ENCODE measurements around the gene CBLN1.
"Not testable (repeated sequence)": the region's sequence is repeated elsewhere in the genome, so short reads cannot be mapped to it uniquely, and the experiment has no call there.

Gene CBLN1

DNA sequence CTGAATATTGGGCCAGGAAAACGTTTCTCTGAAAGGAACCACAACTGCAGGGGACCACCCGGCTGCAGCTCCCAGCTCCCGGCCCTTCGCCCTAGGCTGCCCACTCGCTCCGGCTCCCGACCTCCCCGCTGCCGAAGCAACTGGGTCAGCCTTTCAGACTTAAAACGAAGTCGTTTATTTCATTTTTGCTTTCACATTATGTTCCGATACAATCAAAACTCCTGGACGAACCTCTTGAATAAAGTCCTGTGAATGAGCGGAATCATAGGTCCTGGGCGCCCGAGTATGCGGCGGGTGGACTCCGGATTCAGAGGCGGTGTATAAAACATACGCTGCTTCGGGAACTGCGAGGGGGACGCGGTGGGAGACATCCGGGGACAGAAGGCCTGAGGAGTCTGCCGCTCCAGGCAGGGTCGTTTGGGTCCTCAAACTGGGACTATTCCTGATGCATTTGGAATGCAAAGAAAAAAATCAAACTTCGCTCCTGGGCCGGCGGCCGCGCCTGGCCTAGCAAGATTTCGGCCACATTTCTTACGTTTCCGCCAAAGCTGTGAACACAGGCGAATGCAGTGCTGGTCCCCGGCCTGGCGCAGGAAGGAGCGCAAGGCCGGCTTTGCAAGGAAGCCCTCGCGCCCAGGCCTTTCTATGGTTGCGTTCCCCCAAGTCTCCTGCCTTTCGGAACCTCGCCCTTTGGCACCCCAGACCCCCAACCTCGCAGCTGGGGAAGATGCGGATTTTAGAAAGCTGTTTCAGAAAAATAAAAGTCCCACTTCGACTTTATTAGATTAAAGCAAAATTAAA is 3.7 kb downstream of the CBLN1 start:
- peak; percentile 51 for DNase-seq

DNA sequence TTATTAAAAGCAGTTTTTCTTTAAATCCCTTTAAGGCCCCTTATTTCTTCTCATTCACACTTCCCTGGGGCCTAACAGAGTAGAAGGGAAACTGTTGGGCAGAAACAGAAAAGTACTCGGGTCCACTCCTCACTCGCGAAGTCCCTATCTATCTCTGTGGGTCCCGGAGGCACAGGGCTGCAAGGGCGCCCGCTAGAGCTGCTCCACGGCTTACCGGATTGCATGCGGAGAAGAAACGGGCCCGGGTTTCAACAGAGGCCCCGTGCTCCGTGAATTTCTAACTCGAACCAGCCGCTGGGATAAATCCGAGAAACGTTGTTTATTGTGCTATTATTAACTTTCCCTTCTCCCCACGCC is 4.3 kb downstream of the CBLN1 start:
- DNase-seq: no peak

DNA sequence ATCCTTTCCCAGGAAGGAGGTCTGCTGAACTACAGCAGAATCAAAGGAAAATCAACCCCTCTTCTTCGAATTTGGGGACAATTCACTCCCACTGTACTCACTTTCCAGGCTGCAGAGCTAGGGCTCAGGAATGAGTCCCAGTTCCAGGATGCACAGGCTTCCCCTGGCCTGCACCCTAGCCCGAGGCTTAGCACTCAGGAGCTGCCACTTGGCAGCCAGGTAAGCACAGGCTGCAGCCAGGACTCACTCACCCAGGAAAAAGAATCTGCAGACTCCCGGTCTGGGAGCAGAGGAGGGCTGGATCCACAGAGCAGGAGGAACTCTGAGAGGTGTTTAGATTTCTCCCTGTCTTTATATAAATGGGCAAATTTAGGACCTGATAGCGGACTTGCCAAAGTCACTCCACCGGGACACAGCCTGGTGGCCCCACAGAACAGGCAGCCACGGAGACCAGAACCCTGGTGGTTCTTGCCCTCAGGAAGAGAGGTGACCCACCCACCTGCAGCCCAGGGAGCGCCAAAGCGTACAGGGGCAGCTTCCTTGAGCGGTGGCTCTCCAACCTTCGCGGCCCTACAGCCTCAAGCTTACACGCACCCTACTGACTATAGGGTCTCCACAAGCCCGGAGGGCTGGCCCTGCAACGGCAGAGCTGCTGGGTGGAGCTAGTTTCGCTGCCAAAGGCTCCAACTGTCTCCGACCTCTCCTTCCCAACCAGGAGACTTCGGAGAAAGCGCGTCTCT is 4.8 kb downstream of the CBLN1 start:
- DNase-seq: peak; percentile 5

DNA sequence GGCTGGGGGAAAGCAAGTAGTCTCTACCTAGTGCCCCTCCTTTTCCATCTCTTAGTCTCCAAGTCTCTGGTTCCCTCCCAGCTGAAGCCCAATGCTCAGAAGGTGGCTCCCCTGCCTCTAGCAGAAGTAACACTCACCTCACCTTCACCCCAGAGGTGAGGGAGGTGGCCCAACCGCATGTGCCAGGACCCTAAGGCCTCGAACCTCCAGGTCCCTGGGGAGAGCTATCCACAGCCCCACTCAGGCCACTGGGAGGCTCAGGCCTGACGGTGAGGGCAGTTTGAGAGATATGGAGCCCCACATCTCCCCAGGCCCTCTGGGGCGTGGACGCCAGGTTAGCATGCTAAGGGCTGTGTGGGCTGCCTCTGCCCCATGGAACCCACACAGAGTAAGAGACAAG is 5.8 kb downstream of the CBLN1 start:
- no peak for DNase-seq

DNA sequence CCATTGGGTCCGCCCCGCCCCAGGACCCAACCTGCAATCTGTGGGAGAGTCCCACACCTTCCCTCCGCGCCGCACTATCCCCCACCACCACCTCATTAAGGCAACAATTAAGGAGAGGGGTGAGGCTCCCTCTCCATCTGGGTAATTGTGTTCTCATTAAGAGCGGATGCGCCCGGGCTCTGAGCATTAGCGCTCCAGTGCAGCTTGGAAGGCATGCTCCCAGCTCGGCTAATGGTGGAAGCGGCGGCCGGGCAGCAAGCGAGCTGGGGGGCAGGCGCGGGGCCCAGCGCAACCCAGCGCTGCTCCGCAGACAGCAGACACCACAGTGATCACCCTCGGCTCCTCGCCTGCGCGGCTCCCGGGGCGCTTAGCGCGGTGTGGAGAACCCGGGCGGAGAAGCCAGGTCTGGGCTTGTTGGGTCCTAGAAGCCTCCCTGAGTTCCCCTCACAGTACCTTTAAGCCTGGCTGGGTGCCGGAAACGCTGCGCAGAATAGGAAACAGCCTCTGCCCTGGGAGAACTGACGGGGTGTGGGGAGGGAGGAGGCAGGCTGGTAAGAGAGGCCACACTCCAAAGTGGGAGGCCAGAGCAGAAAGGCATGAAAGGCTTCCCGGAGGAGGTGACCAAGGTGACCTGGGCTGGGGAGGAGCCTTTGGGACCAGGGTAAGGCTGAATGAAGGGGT is 6.4 kb downstream of the CBLN1 start:
- peak; percentile 31 for DNase-seq

DNA sequence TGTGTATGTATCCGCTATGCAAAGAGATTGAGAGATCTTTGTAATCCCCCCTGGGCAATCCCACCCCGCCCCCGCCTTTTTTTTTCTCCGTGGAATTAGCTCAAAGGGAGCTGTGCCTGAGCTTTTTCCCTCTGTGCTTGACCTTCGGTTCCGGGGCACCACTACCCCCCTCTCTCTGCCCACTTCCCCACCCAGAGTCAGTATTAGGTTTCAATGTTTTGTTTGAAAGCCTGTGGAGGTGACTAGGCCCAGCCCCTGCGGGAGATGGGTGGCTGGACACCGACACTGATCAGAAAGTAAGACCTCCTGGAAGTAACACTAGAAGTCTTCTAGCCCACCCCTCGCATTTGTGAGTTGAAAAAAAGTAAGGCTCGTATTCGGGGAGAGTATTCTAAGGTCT is 7.0 kb downstream of the CBLN1 start:
- DNase-seq: peak; percentile 17

DNA sequence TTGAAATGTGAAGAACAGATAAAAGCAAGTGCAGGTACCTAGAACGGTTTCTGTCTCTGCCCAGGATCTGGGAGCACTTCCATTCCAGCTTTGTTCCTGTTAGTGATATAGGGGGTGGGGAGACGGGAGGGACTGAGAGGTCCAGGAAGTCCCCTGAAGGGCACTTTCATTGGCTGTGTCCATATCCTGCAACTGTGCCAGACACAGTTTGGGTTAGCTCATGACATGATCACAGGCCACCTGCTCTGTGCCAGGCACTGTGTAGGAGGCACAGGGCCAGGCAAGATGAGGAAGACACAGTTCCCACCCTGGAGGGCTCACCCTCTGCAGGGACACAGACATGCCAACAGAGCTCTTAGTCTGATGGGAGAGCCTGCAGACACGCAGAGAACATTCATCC is 7.9 kb downstream of the CBLN1 start:
- no peak for DNase-seq

DNA sequence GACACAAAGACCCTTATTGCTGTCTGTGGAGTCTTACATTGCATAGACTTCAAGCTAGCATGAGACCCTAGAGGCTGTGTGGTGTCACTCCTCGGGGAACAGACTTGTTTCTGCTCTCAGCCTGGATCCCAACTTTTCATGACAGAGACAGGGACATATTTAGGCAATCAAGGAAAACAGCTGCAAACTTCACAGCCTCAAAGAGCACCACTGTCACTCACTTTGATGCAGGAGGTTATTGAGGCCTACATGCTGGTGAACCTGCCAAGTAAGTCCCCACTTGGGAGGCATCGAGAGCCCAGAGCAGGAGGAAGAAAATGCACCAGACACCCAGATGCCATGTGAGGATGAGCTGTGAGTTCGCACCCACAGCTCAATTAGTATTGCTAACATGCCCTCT is 10.3 kb downstream of the CBLN1 start:
- no peak for DNase-seq

DNA sequence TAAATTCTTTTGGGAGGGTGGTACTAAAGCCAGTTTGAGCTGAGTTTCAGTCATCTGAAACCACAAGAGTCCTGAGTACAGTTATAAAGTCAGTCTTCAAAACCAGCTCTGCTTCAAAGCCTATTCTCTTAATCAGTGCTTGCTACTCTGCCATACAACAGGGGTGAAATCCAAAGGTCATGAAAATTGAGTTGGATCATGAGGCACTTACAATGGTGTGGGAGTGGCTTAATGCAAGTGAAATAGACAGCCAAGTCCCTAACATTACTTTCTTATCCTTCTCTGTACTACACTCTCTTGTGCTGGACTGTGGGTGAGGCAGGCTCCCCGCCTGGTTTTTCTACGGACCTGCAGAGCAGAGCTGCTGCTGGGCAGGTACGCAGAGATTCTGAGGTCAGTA is 12.4 kb downstream of the CBLN1 start:
- no peak for DNase-seq

DNA sequence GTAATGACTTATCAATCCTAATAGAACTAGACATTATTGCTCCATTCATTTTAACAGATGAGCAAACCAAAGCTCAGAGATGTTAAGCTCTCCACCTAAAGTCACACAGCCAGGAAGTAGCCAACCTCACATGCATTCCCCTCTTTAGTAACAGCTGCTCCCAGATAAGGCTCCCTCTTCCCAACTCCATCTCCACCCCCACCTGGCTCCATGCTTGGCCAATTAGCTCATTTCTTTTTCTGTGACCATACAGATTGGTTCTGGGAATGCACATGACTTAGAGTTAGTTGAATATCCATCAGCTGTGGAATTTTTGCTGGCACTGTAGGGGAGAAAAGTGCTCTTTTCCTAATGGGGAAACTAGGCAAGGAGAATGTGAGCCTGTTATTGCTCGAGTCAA is 13.0 kb downstream of the CBLN1 start:
- no peak for DNase-seq

DNA sequence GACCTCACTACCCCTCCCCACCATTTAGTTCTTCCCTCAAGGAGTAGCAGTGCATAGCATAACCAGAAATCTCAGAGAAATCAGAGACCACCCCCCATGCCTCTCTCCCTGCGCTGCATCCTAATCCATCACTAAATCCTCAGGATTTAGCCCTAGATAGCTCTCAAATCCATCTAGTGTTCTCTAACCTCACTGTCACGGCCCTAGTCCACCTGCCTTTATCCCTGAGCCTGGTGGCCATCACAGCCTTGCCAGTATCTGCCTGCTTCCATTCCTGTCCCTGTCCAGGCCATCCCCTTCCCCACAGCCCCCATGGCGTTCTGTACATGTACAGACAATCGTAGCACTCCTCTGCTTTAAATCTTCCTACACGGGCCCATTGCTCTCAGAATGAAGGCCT is 19.1 kb downstream of the CBLN1 start:
- DNase-seq: no peak

DNA sequence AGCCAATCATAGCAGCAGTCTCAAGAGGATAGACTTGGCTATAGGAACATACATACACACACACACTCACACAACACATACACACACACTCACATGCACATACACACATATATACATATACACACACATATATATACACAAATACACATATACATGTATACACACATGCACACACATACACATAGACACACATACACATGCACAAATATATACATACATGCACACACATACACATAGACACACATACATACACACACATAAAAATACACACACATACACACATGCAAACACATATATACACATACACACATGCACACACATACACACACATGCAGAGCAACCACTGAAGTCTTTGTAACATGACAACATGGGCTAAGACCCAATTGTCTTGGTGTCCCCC is 19.7 kb downstream of the CBLN1 start:
- DNase-seq: no peak

DNA sequence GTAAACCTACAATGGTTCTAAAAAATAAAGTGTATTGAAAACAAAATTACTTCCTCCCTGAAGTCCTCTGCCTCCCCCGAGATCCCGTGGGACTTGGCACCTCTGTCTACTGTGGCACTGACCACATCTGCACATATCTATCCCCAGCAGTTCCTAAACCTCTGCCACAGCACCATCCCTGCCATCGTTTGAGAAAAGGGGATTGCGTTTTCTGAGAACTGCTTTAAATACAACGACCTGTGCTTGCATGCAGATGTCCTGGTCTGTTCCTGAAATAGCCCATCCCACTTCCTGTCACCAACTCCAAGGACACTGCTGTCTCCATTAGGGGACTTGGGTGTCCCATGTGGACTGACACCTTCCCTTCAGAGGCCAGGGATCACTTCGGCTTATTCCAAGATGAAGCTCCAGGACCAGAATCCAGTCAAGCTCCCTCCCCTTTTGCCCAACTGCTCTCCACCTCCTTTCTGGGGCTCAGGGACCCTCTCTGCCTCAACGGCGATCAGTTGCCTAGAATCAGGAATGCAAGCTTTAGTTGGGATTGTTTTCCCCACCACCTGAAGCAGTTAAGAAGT is 20.6 kb downstream of the CBLN1 start:
- DNase-seq: no peak

DNA sequence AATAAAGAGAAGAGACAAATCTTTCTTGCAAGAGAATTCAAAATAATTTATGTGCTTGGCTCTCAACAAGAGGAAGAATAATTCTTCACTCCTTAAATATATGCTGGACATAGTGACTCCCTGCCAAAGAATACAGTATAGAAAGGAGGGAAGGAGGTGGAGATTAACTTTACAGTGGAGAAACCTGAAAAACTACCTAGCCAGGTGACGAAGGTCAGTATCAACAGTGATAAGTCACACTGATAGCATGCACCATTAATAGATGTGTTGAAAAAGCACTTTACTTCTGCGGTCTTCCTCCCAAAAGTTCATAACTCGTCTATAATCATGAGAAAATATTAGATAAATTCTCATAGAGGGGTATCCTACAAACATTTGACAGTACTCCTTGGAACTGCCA is 21.4 kb downstream of the CBLN1 start:
- no peak for DNase-seq

DNA sequence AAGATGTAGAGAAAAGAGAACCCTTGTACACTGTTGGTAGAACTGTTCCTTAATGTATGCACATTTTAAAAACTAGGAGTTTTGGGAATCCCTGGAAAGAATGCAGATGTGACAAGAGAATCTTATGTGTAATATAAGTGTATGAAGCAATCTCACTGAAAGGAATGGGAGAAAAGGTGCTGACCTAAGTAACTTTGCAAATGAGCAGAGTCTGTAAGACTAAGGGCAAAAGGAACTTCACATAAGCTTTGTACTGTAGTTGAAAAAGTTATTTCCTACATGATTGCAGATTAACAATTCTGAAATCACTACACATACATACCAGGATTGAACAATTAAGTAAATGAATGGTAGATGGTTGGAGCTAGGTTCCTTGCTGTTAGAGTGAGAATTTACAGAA is 22.3 kb downstream of the CBLN1 start:
- DNase-seq: no peak

DNA sequence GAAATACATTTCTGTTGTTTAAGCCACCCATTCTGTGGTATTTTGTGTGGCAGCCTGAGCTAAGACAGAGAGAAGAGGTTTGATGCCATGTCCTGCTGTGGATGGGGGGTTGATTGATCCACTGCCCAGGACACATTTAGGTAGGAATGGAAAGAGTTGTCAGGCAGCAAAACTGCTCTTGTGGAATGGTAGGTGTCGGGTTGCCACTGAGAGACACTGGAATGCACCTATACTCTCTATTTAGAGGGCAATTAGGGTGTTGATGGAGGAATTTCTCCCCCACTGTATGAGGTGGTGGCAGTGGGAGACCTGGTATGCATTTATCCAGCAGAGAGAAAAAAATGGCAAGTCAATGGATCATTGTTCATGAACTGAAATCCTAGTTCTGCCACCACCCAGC is 30.9 kb downstream of the CBLN1 start:
- DNase-seq: no peak

DNA sequence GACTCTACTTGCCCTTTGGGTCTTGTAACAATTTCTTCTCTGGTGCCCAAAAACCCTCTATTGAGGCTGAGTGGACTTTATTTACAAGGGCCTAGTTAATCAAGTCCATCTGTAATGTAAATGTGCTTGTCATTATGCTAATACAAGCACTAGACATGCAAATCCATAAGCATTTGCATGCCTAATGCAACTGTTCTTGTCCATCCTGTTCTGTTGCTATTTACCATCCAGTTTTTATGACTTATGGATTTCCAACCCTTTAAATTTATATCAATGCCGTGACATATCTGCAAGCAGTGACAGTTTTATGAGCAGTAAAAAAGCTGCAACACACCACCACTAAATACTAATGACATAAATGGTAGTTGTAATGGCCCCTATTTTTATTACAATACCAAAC is 33.4 kb downstream of the CBLN1 start:
- DNase-seq: no peak

DNA sequence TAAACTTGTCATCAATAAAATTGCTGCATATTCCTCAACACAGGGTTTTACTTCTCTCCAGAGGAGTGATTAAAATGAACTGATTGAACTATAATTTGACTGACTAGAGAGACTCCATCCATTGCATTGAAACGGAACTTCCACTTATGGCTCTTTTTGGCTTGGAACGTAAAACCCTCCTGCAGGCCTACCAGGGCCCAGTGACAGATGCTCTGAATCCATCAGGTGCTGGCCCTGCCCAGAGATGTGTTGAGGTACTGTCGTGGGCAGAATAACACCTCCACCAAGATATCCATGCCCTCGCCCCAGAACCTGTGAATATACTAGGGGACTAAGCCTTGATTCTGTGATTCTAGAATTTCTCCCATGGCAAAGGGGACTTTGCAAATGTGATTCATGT is 45.4 kb downstream of the CBLN1 start:
- DNase-seq: no peak

DNA sequence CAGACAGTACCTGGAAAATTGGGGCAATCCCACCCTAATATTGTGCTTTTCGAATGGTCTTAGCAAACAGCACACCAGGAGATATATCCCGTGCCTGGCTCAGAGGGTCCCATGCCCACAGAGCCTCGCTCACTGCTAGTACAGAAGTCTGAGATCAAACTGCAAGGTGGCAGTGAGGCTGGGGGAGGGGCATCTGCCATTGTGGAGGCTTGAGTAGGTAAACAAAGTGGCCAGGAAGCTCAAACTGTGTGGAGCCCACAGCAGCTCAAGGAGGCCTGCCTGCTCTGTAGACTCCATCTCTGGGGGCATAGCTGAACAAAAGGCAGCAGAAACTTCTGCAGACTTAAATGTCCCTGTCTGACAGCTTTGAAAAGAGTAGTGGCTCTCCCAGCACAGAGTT is 53.3 kb downstream of the CBLN1 start:
- not testable (repeated sequence) for DNase-seq

Measured in right kidney (tissue), 1 donor.